HG03439 (cell line): ENCODE measurements around the gene ZSWIM8.
"Not testable (repeated sequence)": the region's sequence is repeated elsewhere in the genome, so short reads cannot be mapped to it uniquely, and the experiment has no call there.

Source experiments
- ATAC-seq: cut with Tn5 transposase; IDR thresholded peaks from one replicate; pipeline ENCODE4 v1.9.1; 2021; ENCODE audit warnings: mild to moderate bottlenecking, moderate library complexity; ENCODE audit not compliant: unreplicated experiment

ZSWIM8 gene

GRCh38 chr10:73785211-73785720 is at the start of gene ZSWIM8:
TSS of gene ZSWIM8 (plus strand) at chr10:73785606. CDS start at chr10:73785879, 273 bp downstream.
- ATAC-seq, result peak; percentile 69

DNA sequence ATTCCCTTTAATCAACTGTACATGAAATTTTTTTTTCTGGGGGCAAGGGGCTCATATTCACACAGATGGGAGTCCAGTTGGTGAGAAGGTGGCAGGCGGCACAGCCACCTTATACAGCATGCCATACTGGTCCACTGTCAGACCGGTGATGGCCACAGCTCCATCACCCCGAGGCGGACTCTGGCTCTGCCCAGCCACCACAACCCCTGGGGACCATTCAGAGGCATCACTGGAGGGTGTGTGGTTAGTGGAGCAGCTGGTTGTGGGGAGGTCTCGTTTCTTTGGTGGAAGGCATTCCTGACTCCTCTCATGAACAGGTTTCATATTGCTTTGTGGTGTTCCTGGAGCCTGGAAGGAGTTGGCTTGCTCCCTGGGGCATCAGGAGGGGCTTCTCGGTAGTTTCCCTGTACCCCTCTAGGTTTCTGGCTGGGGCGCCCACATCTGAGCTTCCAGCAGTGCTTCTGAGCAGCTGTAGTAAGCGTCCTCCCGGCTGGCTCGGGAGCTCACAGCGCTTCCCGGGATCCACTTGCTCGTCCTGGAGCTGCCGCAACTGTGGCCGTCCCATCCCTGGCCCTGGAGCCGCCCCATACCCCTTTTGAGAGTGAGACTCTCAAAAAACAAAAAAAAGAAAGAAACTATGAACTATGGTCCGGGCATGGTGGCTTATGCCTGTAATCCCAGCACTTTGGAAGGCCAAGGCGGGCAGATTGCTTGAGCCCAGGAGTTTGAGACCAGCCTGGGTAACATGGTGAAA is 44.7 kb upstream of the ZSWIM8 start:
- ATAC-seq, result not testable (repeated sequence)

DNA sequence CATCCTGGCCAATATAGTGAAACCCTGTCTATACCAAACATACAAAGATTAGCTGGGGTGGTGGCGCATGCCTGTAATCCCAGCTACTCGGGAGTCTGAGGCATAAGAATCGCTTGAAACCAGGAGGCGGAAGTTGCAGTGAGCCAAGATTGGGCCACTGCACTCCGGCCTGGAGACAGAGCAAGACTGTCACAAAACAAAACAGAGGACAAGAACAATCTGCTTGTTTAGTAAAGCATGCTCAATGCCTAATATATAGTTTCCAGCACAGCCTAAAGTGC is 43.0 kb upstream of the ZSWIM8 start:
- no peak for ATAC-seq

DNA sequence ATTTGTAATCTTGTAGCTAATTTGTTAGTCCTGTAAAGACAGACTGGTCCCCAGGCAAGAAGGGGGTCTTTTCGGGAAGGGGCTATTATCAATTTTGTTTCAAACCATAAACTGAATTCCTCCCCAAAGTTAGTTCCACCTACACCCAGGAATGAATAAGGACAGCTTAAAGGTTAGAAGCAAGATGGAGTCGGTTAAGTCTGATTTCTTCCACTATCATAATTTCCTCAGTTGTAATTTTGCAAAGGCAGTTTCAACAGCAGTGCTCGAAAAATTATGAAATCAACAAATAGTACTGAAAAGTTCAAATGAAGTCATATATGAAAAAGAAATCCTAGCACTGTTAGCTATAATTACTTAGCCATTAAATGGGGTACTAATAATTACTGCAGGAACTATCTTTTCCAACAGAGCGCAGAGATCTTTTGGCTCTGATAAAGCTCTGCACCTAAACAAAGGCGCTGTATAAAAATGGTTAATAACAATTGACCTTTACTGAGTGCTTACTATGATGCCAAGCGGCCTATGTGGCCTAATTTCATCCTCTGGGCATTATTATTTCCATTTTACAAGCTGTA is 42.0 kb upstream of the ZSWIM8 start:
- no peak for ATAC-seq

GRCh38 chr10:73743905-73744663 is 41.3 kb upstream of the ZSWIM8 start, which contains the start of gene SEC24C:
TSS of gene SEC24C (plus strand) at chr10:73744372. CDS start at chr10:73746833, 2,461 bp downstream.
- ATAC-seq, result peak; percentile 86

- peak; percentile 25 for ATAC-seq
Measured at GRCh38 chr10:73744664-73744975, 40.8 kb upstream of the ZSWIM8 start.

GRCh38 chr10:73746721-73747120 is 38.7 kb upstream of the ZSWIM8 start:
- ATAC-seq, result no peak

DNA sequence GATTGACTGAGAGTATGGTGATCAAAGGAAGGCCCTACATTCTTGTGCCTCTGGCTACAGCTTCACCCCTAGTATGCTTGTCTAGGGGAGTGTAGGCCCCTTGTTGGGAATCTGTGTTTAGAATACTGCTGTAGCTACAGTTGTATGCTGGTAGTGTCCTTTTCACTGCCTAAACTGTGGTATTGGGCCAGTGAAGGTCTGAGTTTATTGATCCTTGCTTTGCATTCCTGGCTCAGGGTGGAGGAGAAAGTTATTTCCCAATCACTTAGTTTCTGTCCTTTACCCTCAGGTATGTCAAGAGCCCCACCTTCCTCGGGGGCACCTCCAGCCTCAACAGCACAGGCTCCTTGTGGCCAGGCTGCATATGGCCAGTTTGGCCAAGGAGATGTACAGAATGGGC is 34.6 kb upstream of the ZSWIM8 start:
- ATAC-seq, result no peak

DNA sequence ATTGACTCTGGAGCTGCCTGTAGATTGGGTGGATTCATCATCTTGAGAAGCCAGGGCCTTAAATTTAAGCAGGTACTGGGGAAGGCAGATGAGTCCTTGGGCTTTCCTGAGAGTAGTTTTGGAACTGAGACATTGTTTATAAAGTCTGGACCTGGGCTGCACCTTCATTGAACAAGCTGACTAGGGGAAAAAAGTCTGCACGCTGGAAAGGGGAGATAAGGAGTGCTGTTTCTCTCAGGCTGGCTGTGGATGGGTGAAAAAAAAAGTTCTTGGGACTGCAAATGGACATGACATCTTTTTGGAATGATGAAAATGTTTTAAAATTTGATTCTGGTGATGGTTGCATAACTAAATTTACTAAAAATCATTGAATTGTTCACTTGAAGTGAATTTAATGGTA is 29.2 kb upstream of the ZSWIM8 start:
- no peak for ATAC-seq

DNA sequence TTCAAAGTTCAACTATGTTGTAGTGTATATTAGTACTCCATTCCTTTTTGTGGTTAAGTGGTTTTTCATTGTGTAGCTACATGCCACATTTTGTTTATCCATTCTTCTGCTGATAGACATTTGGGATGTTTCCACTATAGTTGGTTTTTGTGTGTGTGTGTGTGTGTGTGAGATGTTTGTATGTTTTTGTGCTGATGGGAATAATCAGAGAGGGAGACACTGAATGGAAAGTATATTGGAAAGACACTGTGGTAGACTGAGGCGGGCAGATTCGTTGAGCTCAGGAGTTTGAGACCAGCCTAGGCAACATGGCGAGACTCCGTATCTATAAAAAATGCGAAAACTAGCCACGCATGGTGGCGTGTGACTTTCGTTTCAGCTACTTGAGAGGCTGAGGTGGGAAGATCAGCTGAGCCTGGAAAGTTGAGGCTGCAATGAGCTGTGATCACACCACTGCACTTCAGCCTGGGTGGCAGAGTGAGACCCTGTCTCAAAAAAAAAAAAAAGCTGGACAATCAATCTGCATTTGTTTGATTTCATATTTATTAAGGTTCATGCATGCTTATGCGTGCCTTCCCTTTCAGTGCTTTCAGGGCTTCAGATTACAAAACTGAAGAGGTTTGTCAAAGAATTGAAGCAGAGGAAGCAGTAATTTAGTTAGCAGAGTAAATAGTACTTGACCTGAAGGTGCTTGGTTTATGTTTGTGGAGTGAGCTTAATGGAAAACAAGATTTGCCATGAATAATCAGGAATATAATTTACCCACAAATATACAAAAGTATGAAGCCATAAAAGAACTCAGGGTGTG is 26.5 kb upstream of the ZSWIM8 start:
- no peak for ATAC-seq

DNA sequence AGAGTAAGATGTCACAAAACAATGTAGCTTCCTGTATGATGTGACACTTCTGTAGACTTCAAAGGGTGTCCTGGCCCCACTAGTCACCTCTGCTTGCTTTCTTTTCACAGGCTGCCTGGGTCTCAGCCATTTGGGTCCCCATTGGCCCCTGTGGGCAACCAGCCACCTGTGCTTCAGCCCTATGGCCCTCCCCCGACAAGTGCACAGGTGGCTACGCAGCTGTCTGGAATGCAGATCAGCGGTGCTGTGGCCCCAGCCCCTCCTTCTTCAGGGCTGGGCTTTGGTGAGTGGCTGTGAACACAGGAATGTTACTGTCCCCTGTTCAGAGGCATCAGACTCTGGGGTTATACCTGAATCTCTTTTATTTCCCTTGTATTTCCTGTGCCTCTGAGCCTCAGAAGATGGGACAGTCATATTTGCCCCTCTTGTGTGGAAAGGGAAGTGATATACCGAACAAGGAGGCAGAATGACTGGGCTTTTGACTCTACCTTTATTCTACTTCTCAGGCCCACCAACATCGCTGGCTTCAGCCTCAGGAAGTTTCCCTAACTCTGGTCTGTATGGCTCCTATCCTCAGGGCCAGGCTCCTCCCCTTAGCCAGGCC is 25.8 kb upstream of the ZSWIM8 start:
- no peak for ATAC-seq

DNA sequence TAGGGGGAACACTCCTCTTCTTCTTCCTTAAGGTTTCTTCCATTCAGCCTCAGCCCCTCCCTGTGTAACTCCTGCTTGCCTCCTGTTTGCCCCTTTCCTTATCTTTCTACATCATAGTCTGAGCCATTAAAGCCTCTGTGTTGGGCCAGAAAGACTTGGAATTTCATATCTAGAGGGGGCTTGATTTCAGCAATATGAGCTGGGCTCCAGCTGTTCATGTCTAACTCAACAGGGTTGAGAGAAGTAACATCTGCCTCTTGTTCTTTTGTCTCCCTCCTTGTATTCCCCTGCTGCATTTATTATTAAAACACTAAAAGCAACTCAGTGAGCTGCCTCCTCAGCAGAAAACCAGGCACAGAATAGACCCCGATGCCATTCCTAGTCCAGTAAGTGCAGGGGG is 23.6 kb upstream of the ZSWIM8 start:
- ATAC-seq, result no peak

- ATAC-seq, result no peak
Measured at GRCh38 chr10:73762915-73763314, 22.5 kb upstream of the ZSWIM8 start.

- no peak for ATAC-seq
Measured at GRCh38 chr10:73763343-73763742, 22.1 kb upstream of the ZSWIM8 start.

- ATAC-seq, result no peak
Measured at GRCh38 chr10:73765066-73765465, 20.3 kb upstream of the ZSWIM8 start.

DNA sequence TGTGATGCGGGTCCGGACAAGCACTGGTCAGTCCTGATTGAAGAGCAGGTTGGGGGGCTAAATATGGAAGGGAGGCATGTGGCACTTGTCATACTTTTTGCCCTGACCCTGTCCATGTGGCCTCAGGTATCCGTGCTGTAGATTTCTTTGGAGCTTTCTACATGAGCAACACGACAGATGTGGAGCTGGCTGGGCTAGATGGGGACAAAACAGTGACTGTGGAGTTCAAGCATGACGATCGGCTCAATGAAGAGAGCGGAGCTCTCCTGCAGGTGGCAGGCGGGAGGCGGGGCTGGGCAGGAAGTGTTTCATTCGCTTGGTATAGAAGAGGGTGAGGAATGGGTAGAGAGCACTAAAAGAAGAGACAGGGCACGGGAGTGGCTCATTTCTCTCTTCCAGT is 16.5 kb upstream of the ZSWIM8 start:
- no peak for ATAC-seq

GRCh38 chr10:73769396-73769795 is 16.0 kb upstream of the ZSWIM8 start:
- no peak for ATAC-seq

DNA sequence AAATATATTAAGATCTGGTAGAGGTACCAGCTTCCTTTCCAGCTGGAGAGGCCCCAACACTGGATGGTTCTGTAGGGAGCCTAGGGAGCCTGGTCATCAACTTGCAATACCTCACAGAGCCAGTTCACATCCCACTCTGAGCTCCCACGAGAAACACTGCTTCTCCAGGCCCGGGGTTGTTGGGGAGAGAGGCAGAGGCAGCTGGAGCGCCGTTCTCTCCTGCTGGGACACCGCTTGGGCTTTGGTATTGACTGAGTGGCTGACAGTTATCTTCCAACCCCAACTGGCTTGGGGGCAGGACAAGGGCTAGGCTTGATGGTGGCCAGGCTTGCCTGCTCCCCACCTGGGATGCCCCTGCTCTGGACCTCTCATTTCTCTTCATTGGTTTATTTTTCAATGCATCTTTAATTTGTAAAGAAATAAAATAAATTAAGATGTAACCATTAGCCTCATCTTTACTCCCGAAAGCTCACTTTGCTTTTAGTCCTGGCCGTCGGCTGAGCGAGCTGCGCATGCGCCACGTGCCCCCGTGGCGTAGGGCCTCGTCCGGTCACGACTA is 13.6 kb upstream of the ZSWIM8 start:
- peak; percentile 13 for ATAC-seq

- ATAC-seq, result peak; percentile 61
Measured at GRCh38 chr10:73772281-73773151, 12.9 kb upstream of the ZSWIM8 start.
